CD4-positive, alpha-beta T cell treated with Interleukin-6 at 100 ng/mL for 8 hours (primary cell): ENCODE measurements around the gene EPB41L2.
A peak's percentile ranks its signal among the peaks of the same experiment; 100 is the strongest.

Source experiments
- DNase-seq: peaks from one replicate; pipeline ENCODE4 v3.0.0-alpha.2; 2020; ENCODE audit warnings: mixed read lengths, low spot score

The EPB41L2 gene

GRCh38 chr6:130908958-130909357, 154.1 kb downstream of the EPB41L2 start:
- DNase-seq: no peak

GRCh38 chr6:130908188-130908587, 154.9 kb downstream of the EPB41L2 start:
- DNase-seq: no peak

DNA sequence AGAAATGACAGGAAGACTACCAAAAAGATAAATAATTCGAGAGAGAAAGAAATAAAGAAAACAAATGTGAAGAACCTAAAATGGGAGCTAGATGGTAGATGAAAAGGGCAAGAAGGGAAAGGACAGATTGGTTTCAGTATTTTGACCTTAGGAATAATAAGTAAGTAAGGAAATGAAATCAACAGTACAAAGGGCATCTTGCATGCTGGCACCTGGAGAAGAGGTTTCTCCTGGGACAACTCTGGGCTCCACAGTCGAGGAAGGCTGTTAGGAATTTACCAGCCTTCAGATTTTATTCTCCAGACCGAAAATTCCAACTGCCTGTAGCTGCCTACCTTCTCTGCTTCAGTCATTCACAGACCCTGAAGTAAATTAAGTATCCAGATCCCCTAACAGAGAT, 155.4 kb downstream of the EPB41L2 start:
- DNase-seq: no peak

- DNase-seq: no peak
Observed at GRCh38 chr6:130906736-130907381, 156.2 kb downstream of the EPB41L2 start.

- no peak for DNase-seq
Observed at GRCh38 chr6:130903602-130904001, 159.4 kb downstream of the EPB41L2 start.

DNA sequence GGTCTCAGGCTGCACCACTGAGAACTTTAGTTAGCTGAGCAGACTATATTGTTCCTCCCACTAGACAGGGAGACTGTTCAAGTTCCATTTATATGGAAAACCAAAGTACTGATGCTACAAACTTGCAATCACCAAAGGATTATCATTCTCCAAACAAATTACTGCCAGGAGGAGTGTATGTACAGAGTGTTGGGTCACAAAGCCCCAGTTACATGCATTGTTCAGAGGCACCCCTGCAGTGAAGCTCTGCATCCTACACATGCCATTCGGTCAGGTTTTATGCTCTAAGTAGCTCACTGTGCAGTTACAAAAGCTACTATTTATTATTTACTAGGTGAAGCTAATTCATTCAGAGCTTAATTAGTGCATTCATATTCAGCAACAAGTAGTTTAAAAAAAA, 160.0 kb downstream of the EPB41L2 start:
- DNase-seq: no peak

- no peak for DNase-seq
Observed at GRCh38 chr6:130900913-130901312, 162.1 kb downstream of the EPB41L2 start.

- DNase-seq: no peak
Observed at GRCh38 chr6:130896249-130896648, 166.8 kb downstream of the EPB41L2 start.

GRCh38 chr6:130895516-130895915, 167.5 kb downstream of the EPB41L2 start:
- no peak for DNase-seq

DNA sequence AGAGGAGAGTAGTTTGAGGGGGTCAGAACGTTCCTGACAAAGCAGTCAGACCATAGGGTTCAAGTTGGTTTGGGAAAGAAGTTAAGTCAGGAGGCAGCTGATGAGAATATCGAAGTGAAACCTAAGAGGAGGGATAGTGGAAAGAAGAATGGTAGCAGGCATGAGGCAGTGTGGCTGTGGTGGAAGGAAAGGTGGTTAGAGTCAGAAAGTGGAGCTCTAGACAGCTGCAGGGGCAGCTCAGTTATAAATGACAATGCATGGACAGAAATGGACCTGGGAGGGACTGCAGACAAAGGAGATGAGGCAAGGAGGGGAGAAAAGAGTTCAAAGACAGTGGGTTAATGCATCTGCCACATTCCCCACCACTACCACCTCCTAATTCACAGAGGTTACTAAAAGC, 169.3 kb downstream of the EPB41L2 start:
- DNase-seq: no peak

DNA sequence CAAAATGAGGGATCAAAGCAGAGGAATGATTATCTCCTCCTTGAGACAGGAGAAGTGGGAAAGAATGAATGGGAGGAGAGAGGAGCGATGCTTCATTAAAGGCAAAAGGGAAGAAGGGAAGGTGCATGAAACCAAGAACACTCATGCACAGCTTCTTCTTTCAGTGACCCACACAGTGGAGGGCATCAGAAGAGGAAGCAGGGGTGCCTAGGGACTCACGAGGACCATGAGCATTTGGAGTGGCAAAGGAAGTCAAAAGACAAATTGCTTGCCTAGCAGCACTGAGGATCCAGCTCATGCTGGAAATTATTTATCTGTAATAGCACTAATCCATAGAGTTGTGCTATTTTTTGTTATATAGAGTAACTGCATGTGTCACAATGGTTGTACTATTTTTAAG, 169.8 kb downstream of the EPB41L2 start:
- DNase-seq: no peak

DNA sequence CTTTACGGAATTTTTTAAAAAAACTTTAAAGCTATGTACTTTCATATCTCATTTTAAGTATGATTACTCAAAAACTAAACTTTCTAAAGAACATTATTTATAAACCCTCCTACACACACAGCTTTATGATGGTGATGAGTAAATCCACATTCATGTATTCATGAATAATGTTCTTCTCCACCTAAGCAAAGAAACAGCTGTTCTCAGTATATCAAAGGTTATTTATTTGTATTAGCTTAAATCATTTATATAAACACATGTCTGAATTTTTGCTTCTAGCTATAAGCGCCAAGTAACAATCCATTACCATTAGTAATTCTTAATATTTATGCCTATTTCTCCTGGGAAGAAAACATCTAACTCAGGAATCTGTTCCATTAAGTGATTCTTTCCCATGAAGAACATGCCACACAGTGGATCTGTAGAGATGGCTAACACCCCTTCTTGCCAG, 172.5 kb downstream of the EPB41L2 start:
- DNase-seq: no peak

GRCh38 chr6:130889423-130889822, 173.6 kb downstream of the EPB41L2 start:
- DNase-seq: no peak

GRCh38 chr6:130888246-130888645, 174.8 kb downstream of the EPB41L2 start:
- no peak for DNase-seq

DNA sequence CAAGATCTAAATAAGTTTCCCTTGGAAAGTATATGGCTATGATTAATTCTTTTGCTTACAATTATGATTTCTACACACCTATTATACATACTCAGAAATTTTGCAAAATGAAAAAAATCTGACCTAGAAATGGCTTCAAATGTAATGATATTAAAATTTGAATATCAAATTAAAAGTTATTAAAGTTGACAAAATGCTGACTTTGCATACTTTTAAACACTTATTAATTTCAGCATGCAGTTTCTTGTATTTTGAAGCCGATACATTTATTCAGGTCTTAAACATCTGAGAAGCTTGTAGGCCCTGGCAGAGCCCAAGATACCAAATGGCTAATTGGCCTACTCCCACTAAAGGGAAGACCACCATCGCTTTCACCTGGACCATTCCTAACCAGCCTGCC, 176.1 kb downstream of the EPB41L2 start:
- no peak for DNase-seq

DNA sequence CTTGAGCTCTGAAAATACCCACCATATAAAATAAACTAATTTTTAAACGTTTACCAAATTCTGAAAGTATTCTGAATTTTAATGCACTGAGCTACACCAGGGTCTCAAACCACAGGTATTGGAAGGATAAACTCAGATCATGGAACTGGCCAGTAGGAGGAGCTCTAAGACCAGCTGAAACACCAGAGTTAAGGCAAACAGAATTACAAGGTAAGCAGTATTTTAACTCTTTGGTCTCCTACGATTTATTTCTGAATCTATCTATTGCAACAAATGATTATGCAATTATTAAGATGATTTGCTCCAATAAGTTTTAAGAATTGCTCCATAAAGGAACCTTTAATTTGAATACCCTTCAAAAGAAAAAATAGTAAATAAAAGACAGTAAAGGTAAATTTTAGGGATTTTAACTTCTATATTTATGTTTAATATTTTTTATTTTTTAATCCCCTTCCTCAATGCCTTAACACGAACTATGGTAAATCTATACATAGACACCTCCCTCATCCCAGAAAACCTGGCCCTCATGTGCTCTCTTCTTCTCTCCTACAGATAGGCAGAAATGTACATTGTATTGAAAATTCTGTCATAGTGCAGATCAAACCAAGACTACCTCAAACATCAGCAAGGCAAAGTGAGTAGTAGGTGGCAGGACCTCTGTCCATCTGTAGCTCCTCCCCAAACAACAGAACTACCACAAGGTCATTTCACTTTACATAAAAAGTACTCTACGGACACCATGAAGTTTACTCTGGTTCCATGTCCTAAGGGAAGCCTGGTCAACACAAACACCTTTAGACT, 177.5 kb downstream of the EPB41L2 start:
- DNase-seq: peak; percentile 76

GRCh38 chr6:130882370-130882769, 180.7 kb downstream of the EPB41L2 start:
- no peak for DNase-seq

DNA sequence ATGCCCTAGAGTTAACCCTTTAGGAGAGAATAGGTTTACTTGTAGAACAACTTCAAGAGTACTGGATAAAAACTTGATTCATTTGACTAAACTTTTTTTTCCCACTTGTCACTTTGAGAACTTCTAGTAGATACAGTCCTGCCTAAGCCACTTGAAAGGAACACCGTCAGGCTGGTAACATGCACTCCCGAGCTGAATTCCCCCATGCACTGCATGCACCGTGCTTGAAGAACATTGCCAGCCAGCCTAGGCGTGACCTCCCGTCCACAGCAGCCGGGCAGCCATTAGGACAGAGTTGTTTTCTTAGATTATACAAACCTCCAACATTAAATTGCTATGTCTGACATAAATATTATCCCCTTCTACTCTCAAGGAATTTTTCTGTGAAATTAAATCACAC, 183.2 kb downstream of the EPB41L2 start:
- DNase-seq: no peak

- DNase-seq: no peak
Observed at GRCh38 chr6:130873746-130874145, 189.3 kb downstream of the EPB41L2 start.

- peak; percentile 63 for DNase-seq
Observed at GRCh38 chr6:130872250-130873095, 190.6 kb downstream of the EPB41L2 start.

DNA sequence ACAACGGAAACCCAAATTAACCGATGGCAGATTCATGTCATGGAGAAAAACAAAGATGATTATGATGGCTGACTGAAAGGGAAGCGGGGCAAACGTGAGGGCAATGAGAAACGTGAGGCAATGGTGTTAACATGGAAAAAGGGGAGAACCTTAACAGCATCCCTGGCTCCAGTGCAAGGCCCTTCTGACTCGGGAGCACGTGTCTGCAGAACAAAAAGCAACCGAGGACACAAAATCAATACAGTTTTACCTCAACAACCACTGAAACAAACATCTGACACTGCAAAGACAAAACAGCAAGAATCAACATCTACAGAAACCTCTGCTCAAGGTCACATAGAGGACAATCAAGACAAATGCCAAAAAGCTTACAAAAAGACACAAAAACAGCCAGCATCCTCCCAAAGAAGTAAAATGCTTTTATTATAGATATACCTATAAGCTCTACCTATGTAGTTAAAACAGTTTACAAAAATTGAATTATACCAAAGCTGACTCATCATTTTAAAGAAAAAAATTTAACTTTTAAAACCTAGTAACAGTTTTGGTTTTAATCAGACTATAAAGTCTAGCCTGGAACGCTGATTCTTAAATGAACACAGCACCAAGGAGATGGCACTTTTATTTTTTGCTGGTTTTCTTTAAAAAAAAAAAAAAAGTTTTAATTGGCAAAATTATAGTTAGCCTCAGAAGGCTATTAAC, 192.7 kb downstream of the EPB41L2 start:
- no peak for DNase-seq

GRCh38 chr6:130869681-130870080, 193.4 kb downstream of the EPB41L2 start:
- no peak for DNase-seq
